Neural cell (in vitro differentiated cells): Measurements from ENCODE around the gene KRTAP12-2. TPM values are rescaled to one million over a fixed set of nuclear protein-coding genes. Genes with fewer than 3 reads are reported as not detected.

Experiments
- H2AFZ ChIP-seq: fragments of 200-600, 300-800 bp; sonication (generic), shearing (Covaris generic); 2 replicates; pipeline ENCODE4 v1.6.0; 2014; ENCODE audit warnings: low read depth, mild to moderate bottlenecking, antibody characterized with exemption, low read length, moderate library complexity
- H3F3A ChIP-seq: fragments of 200-600 bp; shearing (Covaris generic); 2 replicates; pipeline ENCODE4 v1.6.1; 2016; ENCODE audit warnings: mild to moderate bottlenecking, moderate library complexity, mixed read lengths, antibody characterized with exemption, low read length; ENCODE audit not compliant: insufficient read depth, poor library complexity, severe bottlenecking
- H3K27ac ChIP-seq: fragments of 200-600, 300-800 bp; sonication (generic), shearing (Covaris generic); 2 replicates; pipeline ENCODE4 v1.5.1; 2014; ENCODE audit warnings: mild to moderate bottlenecking, low read length, moderate library complexity
- H3K27me3 ChIP-seq: fragments of 300-800, 200-600 bp; sonication (generic), shearing (Covaris generic); 2 replicates; pipeline ENCODE4 v1.6.0; 2014; ENCODE audit warnings: mild to moderate bottlenecking, low read depth, low read length, moderate library complexity; ENCODE audit not compliant: insufficient read depth
- H3K36me3 ChIP-seq: fragments of 300-800, 200-600 bp; sonication (generic), shearing (Covaris generic); 2 replicates; pipeline ENCODE4 v1.5.1; 2014; ENCODE audit warnings: mild to moderate bottlenecking, antibody characterized with exemption, low read length, moderate library complexity; ENCODE audit not compliant: insufficient read depth
- H3K4me2 ChIP-seq: fragments of 300-800, 200-600 bp; sonication (generic), shearing (Covaris generic); 2 replicates; pipeline ENCODE4 v1.6.0; 2014; ENCODE audit warnings: mild to moderate bottlenecking, low read length
- H3K4me3 ChIP-seq: fragments of 300-800, 200-600 bp; sonication (generic), shearing (Covaris generic); 2 replicates; pipeline ENCODE4 v1.5.1; 2014; ENCODE audit warnings: mild to moderate bottlenecking, low read length, moderate library complexity
- H3K79me2 ChIP-seq: fragments of 200-600 bp; shearing (Covaris generic); replicated peaks from 2 replicates; pipeline ENCODE4 v1.6.0; 2014; ENCODE audit warnings: mild to moderate bottlenecking, low read length, moderate library complexity; ENCODE audit not compliant: insufficient read depth
- H3K9ac ChIP-seq: fragments of 300-800, 200-600 bp; sonication (generic), shearing (Covaris generic); 2 replicates; pipeline ENCODE4 v1.6.1; 2016; ENCODE audit warnings: mild to moderate bottlenecking, low read length, mixed read lengths
- H3K9me2 ChIP-seq: fragments of 200-600 bp; shearing (Covaris generic); 2 replicates; pipeline ENCODE4 v1.6.1; 2016; ENCODE audit warnings: mild to moderate bottlenecking, low read length, mixed read lengths; ENCODE audit not compliant: insufficient read depth
- H3K9me3 ChIP-seq: fragments of 200-600, 300-800 bp; sonication (generic), shearing (Covaris generic); 2 replicates; pipeline ENCODE4 v1.6.1; 2016; ENCODE audit warnings: mild to moderate bottlenecking, mixed run types, low read length, moderate library complexity, mixed read lengths
- H4K20me1 ChIP-seq: fragments of 200-600 bp; shearing (Covaris generic); 2 replicates; pipeline ENCODE4 v1.6.1; 2016; ENCODE audit warnings: mild to moderate bottlenecking, mixed run types; ENCODE audit not compliant: insufficient read depth
- EP300 ChIP-seq: fragments of 450-650 bp; conservative IDR thresholded peaks from 2 replicates; pipeline ENCODE4 v1.6.1; 2014; ENCODE audit warnings: antibody characterized with exemption, mild to moderate bottlenecking, moderate library complexity; ENCODE audit not compliant: poor library complexity, severe bottlenecking
- EZH2 ChIP-seq: fragments of 200-600, 300-800 bp; shearing (Covaris generic), sonication (generic); IDR thresholded peaks from 2 replicates; pipeline ENCODE4 v1.6.1; 2014; ENCODE audit warnings: antibody characterized with exemption, low read length, borderline replicate concordance, mild to moderate bottlenecking; ENCODE audit not compliant: insufficient read depth, poor library complexity, severe bottlenecking
- MXI1 ChIP-seq: fragments of 450-650 bp; conservative IDR thresholded peaks from 2 replicates; pipeline ENCODE4 v1.6.1; 2014; ENCODE audit warnings: antibody characterized with exemption, mild to moderate bottlenecking; ENCODE audit not compliant: poor library complexity, severe bottlenecking
- POLR2AphosphoS5 ChIP-seq: IDR thresholded peaks from 2 replicates; pipeline ENCODE4 v1.6.1; 2012
- RAD21 ChIP-seq: fragments of 450-650 bp; conservative IDR thresholded peaks from 2 replicates; pipeline ENCODE4 v1.6.1; 2014; ENCODE audit warnings: antibody characterized with exemption, mild to moderate bottlenecking, moderate library complexity
- SMC3 ChIP-seq: fragments of 450-650 bp; conservative IDR thresholded peaks from 2 replicates; pipeline ENCODE4 v1.6.1; 2014; ENCODE audit warnings: antibody characterized with exemption, mild to moderate bottlenecking, moderate library complexity; ENCODE audit not compliant: poor library complexity
- TAF1 ChIP-seq: IDR thresholded peaks from 2 replicates; pipeline ENCODE4 v1.6.1; 2012; ENCODE audit warnings: low read depth
- polyA plus RNA-seq: library from polyadenylated mRNA; depleted of rRNA; stranded (reverse); fragments of >200 nt; gene quantifications from 2 replicates; pipeline ENCODE4 v1.2.3, GENCODE V29; 2014
- TF ChIP-seq, protein P1 (sequence below): fragments of 450-650 bp; IDR thresholded peaks from 2 replicates; pipeline ENCODE4 v1.5.1; 2014; ENCODE audit warnings: antibody characterized with exemption, mild to moderate bottlenecking, moderate library complexity; ENCODE audit not compliant: poor library complexity, severe bottlenecking
- TF ChIP-seq, protein P2 (sequence below): IDR thresholded peaks from 2 replicates; pipeline ENCODE4 v1.6.1; 2012; ENCODE audit warnings: borderline replicate concordance

The KRTAP12-2 gene
- polyA plus RNA-seq, 1 donor from 2014 or later = not detected

DNA sequence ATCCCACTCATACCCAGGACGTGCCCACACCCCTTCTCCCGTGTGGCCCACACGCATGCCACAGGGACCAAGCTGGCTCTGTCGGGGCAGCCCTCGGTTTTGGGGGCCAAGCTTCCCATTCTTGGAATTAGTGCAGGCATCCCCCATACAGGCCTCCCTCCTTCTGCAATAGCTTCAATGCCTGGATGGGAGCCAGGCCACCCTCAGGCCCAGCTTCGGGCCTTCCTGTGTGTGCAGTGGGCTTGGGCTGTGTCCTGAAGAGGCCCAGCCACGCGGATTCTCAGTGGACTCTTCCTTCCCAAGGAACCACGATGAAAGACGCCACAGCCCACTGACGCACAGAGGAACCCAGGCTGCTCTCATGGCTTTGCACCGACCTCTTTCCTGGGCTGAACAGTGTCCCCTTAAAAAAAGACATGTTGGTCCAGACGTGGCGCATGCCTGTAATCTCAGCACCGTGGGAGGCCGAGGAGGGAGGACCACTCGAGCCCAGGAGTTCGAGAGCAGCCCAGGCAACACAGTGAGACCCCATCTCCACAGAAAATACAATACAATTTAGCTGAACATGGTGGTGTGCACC is 17.1 kb downstream of the KRTAP12-2 start:
- Histone ChIP-seq H3K4me2 (no peak overlapping the region), H3K36me3 (no peaks in the 10 kb centered on the region), H2AFZ (no peak overlapping the region), H3K79me2 (no peaks in the 10 kb centered on the region), H3K4me3 (no peak overlapping the region), H3K27ac (no peak overlapping the region), H3F3A (no peaks in the 10 kb centered on the region), H3K27me3 (no peaks in the 10 kb centered on the region), H3K9ac (no peak overlapping the region), H3K9me3 (no peaks in the 10 kb centered on the region), H4K20me1 (no peaks in the 10 kb centered on the region), H3K9me2 (no peaks in the 10 kb centered on the region)
- no peak for TF ChIP-seq SMC3
- no peak for TF ChIP-seq RAD21
- TF ChIP-seq POLR2AphosphoS5 = no peak
- no peak for TF ChIP-seq TAF1
- TF ChIP-seq EZH2 = no peak
- TF ChIP-seq, protein P1, sequence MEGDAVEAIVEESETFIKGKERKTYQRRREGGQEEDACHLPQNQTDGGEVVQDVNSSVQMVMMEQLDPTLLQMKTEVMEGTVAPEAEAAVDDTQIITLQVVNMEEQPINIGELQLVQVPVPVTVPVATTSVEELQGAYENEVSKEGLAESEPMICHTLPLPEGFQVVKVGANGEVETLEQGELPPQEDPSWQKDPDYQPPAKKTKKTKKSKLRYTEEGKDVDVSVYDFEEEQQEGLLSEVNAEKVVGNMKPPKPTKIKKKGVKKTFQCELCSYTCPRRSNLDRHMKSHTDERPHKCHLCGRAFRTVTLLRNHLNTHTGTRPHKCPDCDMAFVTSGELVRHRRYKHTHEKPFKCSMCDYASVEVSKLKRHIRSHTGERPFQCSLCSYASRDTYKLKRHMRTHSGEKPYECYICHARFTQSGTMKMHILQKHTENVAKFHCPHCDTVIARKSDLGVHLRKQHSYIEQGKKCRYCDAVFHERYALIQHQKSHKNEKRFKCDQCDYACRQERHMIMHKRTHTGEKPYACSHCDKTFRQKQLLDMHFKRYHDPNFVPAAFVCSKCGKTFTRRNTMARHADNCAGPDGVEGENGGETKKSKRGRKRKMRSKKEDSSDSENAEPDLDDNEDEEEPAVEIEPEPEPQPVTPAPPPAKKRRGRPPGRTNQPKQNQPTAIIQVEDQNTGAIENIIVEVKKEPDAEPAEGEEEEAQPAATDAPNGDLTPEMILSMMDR = no peak
- TF ChIP-seq, protein P2, sequence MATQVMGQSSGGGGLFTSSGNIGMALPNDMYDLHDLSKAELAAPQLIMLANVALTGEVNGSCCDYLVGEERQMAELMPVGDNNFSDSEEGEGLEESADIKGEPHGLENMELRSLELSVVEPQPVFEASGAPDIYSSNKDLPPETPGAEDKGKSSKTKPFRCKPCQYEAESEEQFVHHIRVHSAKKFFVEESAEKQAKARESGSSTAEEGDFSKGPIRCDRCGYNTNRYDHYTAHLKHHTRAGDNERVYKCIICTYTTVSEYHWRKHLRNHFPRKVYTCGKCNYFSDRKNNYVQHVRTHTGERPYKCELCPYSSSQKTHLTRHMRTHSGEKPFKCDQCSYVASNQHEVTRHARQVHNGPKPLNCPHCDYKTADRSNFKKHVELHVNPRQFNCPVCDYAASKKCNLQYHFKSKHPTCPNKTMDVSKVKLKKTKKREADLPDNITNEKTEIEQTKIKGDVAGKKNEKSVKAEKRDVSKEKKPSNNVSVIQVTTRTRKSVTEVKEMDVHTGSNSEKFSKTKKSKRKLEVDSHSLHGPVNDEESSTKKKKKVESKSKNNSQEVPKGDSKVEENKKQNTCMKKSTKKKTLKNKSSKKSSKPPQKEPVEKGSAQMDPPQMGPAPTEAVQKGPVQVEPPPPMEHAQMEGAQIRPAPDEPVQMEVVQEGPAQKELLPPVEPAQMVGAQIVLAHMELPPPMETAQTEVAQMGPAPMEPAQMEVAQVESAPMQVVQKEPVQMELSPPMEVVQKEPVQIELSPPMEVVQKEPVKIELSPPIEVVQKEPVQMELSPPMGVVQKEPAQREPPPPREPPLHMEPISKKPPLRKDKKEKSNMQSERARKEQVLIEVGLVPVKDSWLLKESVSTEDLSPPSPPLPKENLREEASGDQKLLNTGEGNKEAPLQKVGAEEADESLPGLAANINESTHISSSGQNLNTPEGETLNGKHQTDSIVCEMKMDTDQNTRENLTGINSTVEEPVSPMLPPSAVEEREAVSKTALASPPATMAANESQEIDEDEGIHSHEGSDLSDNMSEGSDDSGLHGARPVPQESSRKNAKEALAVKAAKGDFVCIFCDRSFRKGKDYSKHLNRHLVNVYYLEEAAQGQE = no peak
- TF ChIP-seq EP300 = no peak
- no peak for TF ChIP-seq MXI1

DNA sequence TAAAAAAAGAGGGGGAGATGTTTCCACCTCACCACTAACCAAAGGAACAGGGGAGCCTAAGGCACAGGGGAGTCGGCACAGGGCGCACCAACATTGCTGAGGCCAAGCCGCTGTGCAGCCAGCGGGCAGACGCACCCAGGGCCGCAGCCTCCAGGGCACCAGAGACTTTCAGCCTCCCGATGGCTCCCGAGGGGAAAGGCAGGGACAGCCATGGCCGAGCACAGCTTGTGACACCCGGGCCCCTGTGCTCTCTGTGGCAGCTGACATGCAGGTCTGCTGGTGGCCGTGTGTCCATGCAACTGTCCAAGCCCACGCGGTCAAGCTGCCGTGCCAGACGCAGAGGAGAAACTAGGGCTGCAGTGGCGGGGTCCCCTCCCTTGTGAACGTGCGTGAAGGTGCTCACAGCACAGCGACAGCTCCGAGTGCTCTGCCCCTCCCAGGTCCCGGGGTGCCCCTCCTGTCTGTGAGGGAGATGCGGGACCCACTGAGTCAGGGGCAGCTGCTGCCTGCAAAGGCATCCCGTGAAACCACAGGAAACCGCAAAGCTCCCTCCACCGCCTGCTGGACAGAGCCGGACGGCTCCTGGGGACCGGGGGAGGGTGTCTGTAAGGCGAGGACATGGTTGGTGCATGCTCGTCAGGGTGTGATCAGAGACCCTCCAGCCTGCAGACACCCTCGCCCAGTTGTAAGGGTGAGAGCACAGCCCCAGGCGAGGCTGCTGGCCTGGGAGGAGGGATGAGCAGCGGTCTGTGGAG is 18.0 kb downstream of the KRTAP12-2 start:
- Histone ChIP-seq H3K9me2 (no peaks in the 10 kb centered on the region), H2AFZ (no peak overlapping the region)

More for the DNA sequence above, 18.0 kb downstream of the KRTAP12-2 start:
- Histone ChIP-seq H3K79me2 (no peaks in the 10 kb centered on the region), H3K4me3 (no peak overlapping the region), H3K9me3 (no peaks in the 10 kb centered on the region), H4K20me1 (no peaks in the 10 kb centered on the region), H3F3A (no peaks in the 10 kb centered on the region), H3K4me2 (no peak overlapping the region), H3K9ac (no peak overlapping the region), H3K36me3 (no peaks in the 10 kb centered on the region), H3K27ac (no peak overlapping the region), H3K27me3 (no peaks in the 10 kb centered on the region)
- TF ChIP-seq RAD21 (no peak), EZH2 (no peak), MXI1 (no peak), POLR2AphosphoS5 (no peak), EP300 (no peak), SMC3 (no peak), TAF1 (no peak)
- TF ChIP-seq, protein P2 = no peak
- TF ChIP-seq, protein P1 = no peak
